COLO668 (cell line): ENCODE results near the gene TXLNB.
"Not testable (repeated sequence)": the region's sequence is repeated elsewhere in the genome, so short reads cannot be mapped to it uniquely, and the experiment has no call there.

Experiments used
- DNase-seq: peaks from one replicate; lab custom pipeline; 2025; ENCODE audit not compliant: unreplicated experiment; lab: John Stamatoyannopoulos, UW

TXLNB gene

DNA sequence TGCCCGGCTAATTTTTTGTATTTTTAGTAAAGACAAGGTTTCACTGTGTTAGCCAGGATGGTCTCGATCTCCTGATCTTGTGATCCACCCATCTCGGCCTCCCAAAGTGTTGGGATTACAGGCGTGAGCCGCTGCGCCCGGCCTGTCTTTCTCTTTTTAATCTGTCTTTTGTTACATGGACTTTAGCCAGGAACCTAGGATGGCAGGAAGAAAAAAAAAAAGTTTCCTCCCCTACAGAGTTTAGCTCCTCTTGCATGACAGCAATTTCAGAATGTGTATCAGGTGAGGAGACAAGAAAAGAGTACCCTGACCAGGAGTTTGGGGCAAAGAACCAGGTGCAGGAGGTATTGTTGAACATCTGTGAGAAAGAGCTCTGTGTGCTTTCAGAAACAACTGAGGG, 21.4 kb upstream of the TXLNB start:
- DNase-seq, result no peak

DNA sequence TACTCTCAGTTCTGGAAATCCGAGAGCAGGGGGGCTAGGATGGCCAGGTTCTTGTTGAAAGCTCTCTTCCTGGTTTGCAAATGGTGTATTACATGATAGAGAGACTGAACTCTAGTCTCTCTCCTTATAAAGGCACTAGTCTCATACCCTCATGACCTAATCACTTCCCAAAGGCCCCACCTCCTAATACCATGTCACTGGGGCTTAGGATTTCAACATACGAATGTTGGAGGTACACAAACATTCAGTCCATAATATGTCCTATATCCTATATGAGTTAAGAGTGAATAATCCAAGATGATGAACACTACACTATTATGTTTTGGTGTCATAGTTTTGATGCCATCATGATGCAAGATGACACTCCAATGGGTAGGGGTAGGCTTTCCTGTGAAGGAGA, 20.0 kb upstream of the TXLNB start:
- DNase-seq, result no peak

DNA sequence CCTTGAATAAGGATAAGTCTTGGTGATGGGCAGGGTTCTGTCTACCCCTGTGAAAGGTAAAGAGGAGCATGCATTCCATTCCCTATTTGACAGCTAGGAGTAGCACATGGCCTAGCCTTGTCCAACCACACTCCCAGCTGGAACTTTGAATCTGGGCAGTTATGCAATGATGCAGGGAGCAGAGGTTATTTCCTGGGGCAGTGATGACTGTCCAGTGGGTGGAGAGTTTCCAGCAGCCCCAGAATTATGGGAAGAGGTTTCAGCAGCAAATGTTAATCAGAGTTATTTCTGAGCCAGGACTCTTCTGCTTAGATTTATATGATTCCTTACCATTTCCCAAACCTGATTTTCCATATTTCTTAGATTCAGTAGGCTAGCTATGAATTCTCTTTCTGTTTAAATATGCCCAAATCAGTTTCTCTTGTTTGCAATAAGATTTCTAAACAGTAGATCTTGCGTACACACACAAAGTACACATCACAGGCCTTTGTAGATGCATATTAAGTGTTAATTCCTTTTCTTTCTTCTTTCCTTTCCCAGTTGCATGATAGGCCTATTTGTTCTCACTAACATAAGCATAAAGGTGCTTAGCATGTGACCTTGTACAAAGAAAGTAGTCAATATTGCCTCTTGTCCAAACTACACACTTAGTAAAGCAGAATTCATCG, 17.3 kb upstream of the TXLNB start:
- no peak for DNase-seq

DNA sequence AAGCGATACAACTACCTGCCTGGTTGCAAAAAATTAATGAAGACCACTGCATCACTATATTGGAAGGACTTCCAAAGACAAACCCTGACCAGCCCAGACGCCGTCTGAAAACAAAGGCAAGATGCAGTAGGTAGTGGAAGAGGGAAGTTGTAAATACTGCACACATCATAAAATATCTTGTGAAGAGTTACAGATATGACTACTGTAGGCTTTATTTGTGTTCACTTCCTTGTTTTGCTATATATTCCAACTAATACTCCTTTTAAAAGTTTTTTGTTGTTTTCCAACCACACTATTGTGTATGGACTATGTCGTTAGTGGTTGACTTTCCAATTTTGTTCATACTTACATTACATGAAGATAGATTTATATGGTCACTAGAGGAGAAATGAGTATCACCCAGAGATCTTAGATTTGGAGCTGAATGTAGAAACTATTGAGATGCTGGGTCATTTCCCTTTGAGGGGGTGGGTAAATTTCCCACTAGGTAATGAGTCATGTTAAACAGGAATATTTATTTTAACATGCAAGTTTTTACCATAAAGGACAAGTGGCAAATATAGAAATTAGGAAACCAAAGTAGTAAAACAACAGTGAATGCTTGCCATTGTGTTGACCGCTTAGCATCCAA, 16.6 kb upstream of the TXLNB start:
- DNase-seq, result no peak

DNA sequence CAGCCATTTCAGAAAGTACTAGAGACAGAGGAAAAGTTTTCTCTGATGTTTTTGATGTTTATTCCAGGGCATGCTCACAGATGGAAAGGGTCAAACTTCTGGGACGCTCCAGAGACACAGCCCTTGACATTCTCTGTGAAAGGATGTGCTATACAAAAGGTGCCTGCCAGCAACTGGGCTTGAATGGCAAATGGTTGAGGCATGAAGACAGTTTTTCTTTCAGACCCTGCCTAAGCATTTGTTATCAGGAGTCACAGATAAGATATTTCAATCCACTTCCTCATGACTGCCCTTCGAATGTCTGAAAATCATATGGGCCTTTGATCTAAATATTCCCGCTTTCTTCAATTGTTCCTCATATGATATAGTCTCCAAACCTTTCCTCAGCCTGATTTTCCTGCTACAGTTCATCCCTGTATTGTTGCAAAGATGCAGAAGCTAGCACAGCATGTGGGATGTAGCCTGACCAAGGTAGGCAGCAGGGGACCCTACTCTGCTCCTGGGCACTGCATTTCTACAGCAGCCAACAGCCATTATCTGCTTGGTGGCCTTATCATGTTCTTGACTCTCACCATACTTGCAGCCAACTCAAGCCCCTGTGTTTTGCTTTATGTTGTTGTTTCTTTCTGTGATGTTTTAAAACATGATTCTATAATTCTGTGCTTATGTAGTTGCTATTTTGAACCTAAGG, 14.6 kb upstream of the TXLNB start:
- DNase-seq, result no peak

DNA sequence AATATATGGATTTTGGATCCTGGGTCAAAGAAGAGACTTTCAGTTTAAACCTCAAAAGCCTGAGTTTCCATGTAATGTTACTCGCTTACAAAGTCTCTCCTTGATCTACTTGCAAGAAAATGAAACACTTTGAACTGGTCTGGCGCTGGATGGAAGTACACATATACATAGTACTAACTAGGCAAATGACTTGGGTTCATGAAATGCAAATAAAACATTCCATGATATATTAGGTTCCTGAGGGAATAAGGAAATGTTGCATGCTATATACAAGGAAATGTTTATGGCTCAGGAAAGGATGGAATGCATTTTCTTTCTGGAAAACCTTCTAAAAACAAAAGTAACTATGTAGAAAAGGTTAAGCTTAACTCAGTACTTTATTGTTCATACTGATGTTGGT, 11.4 kb upstream of the TXLNB start:
- no peak for DNase-seq

DNA sequence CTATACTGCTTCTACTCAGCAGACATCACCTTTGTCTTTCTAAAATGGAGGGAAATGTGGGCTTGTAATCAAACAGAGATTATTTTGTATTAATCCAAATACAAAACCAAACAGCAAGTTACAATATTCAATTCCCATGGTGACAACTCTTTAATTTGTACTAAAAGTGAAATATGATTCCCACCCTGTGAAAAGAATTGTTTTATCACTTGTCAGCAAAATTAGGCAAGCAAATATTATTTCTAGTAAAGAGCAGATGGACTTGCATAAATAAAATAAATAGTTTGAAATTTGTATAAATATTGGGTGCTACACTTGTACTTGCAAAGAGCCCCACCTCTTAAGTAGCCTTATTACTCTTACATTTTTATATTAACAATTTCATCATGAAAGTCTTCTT, 6.1 kb upstream of the TXLNB start:
- DNase-seq, result no peak

DNA sequence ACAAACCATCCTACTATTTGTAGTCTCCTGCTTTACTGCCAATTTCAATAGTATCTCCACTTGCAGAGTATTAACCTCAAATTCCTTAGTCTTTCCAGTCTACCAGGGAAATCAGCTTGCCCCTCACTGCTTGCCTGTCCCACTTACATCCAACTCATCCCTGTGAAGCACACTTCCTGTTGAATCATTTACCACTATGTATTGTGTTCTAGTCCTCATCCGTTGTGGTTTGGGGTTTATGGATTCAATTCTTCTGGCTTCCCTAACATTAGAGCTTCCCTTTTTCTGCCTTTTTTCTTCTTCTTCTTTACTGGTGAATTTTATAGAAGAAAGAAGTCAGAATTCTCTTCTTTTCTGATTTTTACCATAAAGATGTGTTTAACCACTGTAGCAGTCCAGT, 5.1 kb upstream of the TXLNB start:
- no peak for DNase-seq

DNA sequence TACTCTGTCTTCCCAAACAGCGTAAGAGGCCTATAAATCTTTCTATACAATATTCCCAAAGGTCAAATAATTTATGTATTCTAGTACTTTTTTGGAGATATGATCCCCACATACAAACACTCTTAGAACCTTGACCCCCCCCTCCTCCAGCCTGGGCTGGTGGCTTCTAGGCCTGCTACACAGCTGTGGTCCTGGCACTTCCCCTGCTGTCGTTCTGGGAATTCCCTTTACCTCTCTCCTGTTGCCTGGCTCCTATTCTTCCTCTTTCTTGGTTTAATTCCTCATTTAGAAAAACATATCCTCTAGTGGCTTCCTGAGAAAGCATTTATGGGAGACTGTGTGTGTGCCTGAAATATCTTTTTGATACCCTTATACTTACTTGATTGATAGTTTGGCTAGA, 4.1 kb upstream of the TXLNB start:
- DNase-seq, result no peak

DNA sequence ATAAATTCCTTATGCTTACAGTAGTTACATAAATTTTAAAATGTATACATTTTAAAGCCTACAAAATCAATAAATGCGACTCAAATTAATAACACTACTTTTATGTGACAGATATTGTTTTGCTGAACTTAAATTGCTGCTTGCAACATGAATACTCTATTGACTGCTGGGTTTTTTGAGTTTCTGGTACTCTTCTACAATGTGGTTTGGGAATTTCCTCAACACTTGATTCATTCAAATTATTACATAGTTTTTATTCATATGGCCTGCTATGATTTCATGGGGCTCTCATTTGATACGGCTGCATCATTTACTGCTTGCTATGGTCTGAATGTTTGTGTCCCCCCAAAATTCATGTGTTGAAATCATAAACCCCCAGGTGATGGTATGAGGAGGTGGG, 2.3 kb upstream of the TXLNB start:
- no peak for DNase-seq

DNA sequence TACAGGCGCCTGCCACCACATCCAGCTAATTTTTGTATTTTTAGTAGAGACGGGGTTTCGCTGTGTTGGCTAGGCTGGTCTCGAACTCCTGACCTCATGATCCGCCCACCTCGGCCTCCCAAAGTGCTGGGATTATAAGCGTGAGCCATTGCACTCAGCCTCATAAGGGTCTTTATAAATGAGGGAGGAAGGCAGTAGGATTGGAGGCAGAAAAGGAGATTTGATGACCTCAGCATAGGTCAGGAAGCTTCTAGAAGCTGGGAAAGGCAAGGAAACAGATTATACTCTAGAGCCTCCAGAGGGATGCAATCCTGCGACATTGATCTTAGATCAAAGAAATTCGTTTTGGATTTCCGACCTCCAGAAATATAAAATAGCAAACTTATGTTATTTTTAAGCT, 1.4 kb upstream of the TXLNB start:
- not testable (repeated sequence) for DNase-seq

DNA sequence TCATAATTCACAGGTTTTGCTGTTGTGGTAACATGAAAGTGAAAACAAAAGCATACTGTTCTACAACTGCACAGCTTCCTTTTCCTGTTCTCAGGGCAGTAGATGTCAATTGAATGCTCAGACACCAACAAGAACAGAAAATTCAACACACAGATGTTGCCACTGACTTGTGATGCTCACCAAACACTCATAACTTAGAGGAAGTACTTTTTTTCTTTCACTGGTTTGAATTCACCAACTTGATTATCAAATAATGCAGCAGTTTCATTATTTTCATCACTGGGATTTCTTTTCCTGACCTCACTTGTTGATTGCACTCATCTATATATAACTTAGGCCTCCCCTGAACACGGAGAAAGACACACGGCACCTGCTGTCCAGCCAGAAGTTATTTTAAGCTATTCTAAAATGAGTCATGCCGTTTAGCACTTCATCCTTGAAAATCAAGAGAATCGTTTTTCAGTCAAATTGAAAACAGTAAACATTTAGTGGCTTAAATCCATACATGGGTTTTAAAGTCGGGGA, 949 bp downstream of the TXLNB start:
- no peak for DNase-seq

DNA sequence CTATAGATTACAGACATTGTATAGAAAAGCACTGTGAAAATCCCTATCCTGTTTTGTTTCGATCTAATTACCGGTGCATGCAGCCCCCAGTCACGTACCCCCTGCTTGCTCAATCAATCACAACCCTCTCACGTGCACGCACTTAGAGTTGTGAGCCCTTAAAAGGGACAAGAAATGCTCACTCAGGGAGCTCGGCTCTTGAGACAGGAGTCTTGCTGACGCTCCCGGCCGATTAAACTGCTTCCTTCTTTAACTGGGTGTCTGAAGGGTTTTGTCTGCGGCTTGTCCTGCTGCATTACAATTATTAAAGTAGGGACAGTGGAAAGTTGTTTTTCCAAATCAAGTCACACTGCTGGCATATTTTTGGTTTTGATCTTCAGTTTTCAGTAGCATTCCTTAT, 2.6 kb downstream of the TXLNB start:
- no peak for DNase-seq

DNA sequence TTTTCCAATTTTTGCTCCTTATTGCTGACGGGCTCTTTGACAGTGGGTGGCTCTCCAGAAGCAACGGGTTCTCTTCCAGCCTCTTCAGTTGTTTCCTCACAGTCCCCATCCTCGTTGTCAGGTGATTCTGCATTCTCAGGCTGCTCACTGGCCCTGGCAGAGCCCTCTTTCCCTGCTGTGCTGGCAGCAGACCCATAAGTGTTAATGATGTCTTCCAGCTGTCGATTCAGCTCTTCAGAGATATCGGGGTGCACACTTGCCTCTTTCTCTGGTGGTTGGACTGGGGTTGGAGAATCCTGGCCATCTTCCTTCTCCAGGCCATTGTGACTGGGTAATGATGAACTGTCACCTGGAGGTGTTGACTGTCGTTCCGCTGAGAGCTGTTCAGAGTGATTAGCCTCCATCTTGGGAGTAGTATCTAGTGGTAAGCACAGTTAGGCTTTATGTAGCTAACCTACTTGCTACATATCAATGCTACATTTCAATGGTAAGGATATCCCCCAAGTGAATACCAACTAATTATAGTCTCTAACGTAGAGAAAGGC, 3.2 kb downstream of the TXLNB start:
- DNase-seq, result no peak

DNA sequence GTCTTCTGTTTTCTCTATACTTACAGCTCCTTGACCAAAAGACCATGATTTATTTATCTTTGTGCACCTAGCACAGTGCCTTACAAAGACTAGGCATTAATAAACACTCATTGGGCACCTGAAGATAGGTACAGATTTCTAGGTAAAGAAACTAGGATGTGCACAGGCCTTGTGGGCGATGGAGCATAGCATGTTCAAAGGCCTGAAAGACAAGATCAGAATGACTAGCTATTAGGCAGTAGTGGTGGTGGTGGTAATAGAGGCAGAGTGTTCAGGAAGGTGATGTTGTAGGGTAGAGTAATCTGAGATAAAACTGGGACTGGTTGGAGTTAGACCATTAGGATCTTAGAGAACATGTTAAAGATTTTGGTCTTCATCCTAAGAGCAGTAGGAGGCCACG, 3.9 kb downstream of the TXLNB start:
- DNase-seq, result no peak

DNA sequence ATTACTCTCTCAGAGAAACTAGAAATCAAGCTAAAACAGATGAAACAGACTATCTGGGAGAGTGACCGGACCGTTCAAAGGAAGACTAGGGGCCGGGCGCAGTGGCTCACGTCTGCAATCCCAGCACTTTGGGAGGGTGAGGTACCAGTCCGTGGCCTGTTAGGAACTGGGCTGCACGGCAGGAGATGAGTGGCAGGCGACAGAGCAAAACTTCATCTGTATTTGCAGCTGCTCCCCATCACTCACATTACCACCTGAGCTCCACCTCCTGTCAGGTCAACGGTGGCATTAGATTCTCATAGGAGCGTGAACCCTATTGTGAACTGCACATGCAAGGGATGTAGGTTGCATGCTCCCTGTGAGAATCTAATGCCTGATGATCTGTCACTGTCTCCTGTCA, 5.4 kb downstream of the TXLNB start:
- not testable (repeated sequence) for DNase-seq

DNA sequence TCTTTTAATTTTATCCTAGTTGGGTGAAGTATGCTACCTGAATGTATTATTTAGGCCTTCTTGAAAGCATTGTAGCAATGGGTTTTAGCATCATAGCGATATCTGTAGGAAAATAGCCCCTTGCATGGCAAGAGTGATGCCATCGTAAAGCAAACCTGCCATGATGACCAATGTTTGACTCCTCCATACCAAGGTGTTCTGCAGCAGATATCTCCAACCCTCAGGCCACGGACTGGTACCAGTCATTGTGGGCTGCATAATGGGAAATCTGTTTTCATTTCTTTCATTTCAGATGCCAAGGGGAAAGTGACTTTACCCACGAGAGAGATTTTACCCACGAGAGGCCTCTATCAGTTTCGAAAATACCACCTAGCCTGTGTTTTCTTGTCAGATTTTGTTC, 6.2 kb downstream of the TXLNB start:
- DNase-seq, result no peak

DNA sequence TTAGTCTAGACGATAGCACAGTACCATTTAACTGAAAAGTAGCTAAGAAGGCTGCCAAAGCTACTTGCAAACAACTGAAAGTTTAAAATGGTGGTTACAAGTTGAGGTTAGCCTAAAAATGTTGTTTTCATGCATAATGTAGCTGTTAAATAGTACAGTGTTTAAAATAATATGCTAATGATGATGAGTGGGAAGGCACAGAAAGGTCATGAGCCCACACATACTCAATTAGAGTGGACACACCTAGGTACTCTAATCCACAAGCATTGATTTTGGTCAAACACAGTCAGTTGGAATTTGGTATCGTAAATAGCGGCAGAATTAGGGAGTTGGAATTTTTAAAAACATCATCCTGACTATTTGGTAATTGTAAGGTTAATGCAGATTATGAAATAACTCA, 7.0 kb downstream of the TXLNB start:
- DNase-seq, result no peak

DNA sequence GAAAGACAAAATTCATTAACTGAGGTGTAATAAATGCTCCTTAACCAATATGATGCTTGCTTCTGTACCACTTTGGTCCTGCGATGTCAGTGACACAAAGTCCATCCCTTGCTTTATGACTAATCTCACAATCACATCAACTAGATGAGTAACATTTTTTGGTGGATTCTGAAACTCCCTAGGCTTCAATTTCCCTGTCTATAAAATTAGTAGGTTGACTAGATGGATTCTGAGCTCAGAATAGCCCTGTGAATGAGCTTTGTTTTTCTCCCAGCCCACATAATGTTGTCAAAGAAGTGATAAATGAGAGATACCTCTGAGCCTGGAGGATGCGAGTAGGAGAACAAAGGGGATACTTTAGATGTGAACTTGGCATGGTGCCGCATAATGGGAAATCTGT, 9.1 kb downstream of the TXLNB start:
- DNase-seq, result no peak

DNA sequence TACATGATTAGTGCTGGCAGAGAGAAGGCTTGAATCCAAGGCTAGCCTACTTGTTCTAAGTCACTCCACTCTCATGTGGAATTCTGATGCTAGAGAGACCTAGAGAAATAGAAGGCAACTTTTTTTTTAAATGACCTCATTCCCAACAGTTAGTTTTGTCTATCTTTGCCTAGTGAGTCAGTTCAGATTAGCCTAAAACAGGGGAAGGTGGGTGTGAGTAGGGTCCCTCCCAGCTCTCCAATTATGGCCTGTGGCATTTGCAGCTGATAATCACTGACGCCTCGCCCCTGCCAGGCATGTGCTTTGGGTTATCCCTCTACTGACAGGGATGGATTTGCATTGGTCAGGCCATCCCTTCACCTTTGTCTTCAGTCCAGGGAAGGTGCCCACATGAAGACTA, 13.6 kb downstream of the TXLNB start:
- DNase-seq, result no peak

DNA sequence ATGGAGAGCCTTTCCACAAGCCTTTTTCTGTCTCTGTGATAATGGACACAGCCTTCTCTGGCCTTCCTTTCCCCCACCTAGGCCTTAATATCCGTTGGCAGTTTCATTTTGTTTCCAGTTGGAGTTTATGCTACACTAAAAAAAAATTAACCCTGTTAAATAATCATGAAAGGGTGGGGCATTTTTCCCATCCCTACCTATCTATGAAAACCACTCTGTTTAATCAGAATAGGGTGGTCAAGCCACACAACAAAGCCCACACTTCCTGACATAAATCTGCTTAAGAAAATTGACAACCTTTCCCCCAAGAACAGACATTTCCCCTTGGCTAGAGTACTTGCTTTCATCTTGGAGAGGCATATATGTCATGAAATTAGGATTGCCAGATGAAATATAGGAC, 14.2 kb downstream of the TXLNB start:
- no peak for DNase-seq

DNA sequence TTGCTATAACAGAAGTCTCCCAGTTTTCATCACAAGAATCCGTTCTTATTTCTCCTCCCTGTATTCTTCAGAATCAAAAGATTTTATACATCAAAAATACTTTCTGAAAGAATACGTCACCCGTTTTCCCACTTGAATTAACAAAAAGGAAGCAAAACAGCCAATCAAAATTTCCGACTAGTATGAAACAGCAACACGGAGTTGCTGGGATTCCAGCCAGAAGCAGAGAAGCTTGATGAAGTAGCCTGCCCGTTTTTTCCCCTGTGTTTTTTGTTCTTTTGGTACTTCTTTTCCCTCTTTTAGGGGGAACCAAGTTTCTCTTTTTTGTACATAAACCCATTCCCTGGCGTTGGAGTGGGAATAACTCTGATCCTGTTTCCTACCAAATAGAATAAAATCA, 14.6 kb downstream of the TXLNB start:
- DNase-seq, result no peak
